IMR-90 (cell line): Measurements from ENCODE around the gene MARK2. TPM values are rescaled to one million over a fixed set of nuclear protein-coding genes. Genes with fewer than 3 reads are reported as not detected.

ENCODE experiments used
- ATAC-seq: fragments of 200-7000 bp; cut with Tn5 transposase; 2 replicates; pipeline ENCODE4 v1.9.1; 2020; ENCODE audit warnings: low read depth, mild to moderate bottlenecking, moderate library complexity
- BruUV-seq: library from RNA; stranded (reverse); fragments of 400-500 nt; replicated peaks from 2 replicates; lab custom pipeline; 2021; lab: Mats Ljungman, UMichigan
- CTCF ChIA-PET: fragments of 300-600 bp; formaldehyde crosslinking; extraction: SDS; loops from one replicate; lab custom pipeline; 2021; ENCODE audit warnings: antibody characterized with exemption; lab: Yijun Ruan, JAX
- POLR2A ChIA-PET: fragments of 300-600 bp; sonication (Branson Sonifier 250); formaldehyde crosslinking; loops from one replicate; lab custom pipeline; 2022; ENCODE audit warnings: antibody characterized with exemption; ENCODE audit not compliant: unreplicated experiment; lab: Charles Lee
- DNase-seq: peaks from one replicate; pipeline ENCODE4 v3.0.0; 2013
- H2AFZ ChIP-seq: replicated peaks from 2 replicates; pipeline ENCODE3; 2013; ENCODE audit warnings: low read length, mild to moderate bottlenecking; ENCODE audit not compliant: poor library complexity
- H2AK5ac ChIP-seq: 2 replicates; pipeline ENCODE4 v1.6.1; 2013; ENCODE audit warnings: low read depth, low read length, inconsistent platforms
- H2AK9ac ChIP-seq: replicated peaks from 2 replicates; pipeline ENCODE3; 2013; ENCODE audit warnings: mild to moderate bottlenecking, low read depth, low read length, moderate library complexity; ENCODE audit not compliant: poor library complexity
- H2BK120ac ChIP-seq: 2 replicates; pipeline ENCODE4 v1.6.1; 2013; ENCODE audit warnings: low read depth, low read length, inconsistent platforms
- H2BK15ac ChIP-seq: 3 replicates; pipeline ENCODE4 v1.6.1; 2013; ENCODE audit warnings: low read depth, low read length, inconsistent platforms
- H2BK20ac ChIP-seq: 2 replicates; pipeline ENCODE4 v1.6.1; 2013; ENCODE audit warnings: low read depth, mild to moderate bottlenecking, inconsistent platforms, low read length, moderate library complexity
- H2BK5ac ChIP-seq: 2 replicates; pipeline ENCODE4 v1.6.1; 2013; ENCODE audit warnings: mild to moderate bottlenecking, low read depth, low read length, inconsistent platforms; ENCODE audit not compliant: poor library complexity, severe bottlenecking
- H3K14ac ChIP-seq: replicated peaks from 2 replicates; pipeline ENCODE4 v1.6.1; 2013; ENCODE audit warnings: low read depth, low read length, inconsistent platforms
- H3K18ac ChIP-seq: 2 replicates; pipeline ENCODE4 v1.6.1; 2013; ENCODE audit warnings: low read depth, low read length, control low read depth
- H3K23ac ChIP-seq: 2 replicates; pipeline ENCODE4 v1.6.1; 2013; ENCODE audit warnings: low read depth, low read length, inconsistent platforms
- H3K27ac ChIP-seq: 2 replicates; pipeline ENCODE4 v1.5.1; 2013; ENCODE audit warnings: mild to moderate bottlenecking, control low read depth, low read length; ENCODE audit not compliant: insufficient read depth
- H3K27me3 ChIP-seq: 2 replicates; pipeline ENCODE4 v1.6.1; 2013; ENCODE audit warnings: low read length; ENCODE audit not compliant: control insufficient read depth, insufficient read depth
- H3K36me3 ChIP-seq: 2 replicates; pipeline ENCODE4 v1.6.1; 2013; ENCODE audit warnings: low read length, mixed read lengths; ENCODE audit not compliant: control insufficient read depth, insufficient read depth
- H3K4ac ChIP-seq: 2 replicates; pipeline ENCODE4 v1.6.1; 2013; ENCODE audit warnings: low read depth, low read length, inconsistent platforms
- H3K4me1 ChIP-seq: 2 replicates; pipeline ENCODE4 v1.6.1; 2013; ENCODE audit warnings: low read length, mixed read lengths; ENCODE audit not compliant: control insufficient read depth, insufficient read depth
- H3K4me2 ChIP-seq: 2 replicates; pipeline ENCODE4 v1.6.1; 2013; ENCODE audit warnings: low read depth, mild to moderate bottlenecking, control low read depth, low read length, moderate library complexity
- H3K4me3 ChIP-seq: 2 replicates; pipeline ENCODE4 v1.5.1; 2013; ENCODE audit warnings: low read depth, mild to moderate bottlenecking, control low read depth, low read length, moderate library complexity; ENCODE audit not compliant: insufficient read depth
- H3K56ac ChIP-seq: 2 replicates; pipeline ENCODE4 v1.6.1; 2013; ENCODE audit warnings: low read length, inconsistent platforms; ENCODE audit not compliant: insufficient read depth; ENCODE audit errors: extremely low read depth
- H3K79me1 ChIP-seq, 2 experiments: 2 replicates each; pipeline ENCODE4 v1.6.1; 2013; ENCODE audit warnings: low read length in 2 of 2, inconsistent platforms in 1 of 2, low read depth in 1 of 2
- H3K9ac ChIP-seq: 2 replicates; pipeline ENCODE4 v1.6.1; 2013; ENCODE audit warnings: low read depth, low read length, control low read depth
- H3K9me1 ChIP-seq: 2 replicates; pipeline ENCODE4 v1.6.1; 2013; ENCODE audit warnings: low read length, inconsistent platforms; ENCODE audit not compliant: insufficient read depth
- H3K9me3 ChIP-seq: 2 replicates; pipeline ENCODE4 v1.6.1; 2013; ENCODE audit warnings: low read length; ENCODE audit not compliant: control insufficient read depth, insufficient read depth
- H4K20me1 ChIP-seq: 2 replicates; pipeline ENCODE4 v1.6.1; 2013; ENCODE audit warnings: low read length, inconsistent platforms; ENCODE audit not compliant: insufficient read depth
- H4K5ac ChIP-seq: 2 replicates; pipeline ENCODE4 v1.6.1; 2013; ENCODE audit warnings: mild to moderate bottlenecking, low read depth, low read length, control low read depth
- H4K8ac ChIP-seq, 2 experiments: 2 replicates each; pipeline ENCODE4 v1.6.1; 2013; ENCODE audit warnings: low read depth in 2 of 2, low read length in 2 of 2, control low read depth in 1 of 2, inconsistent platforms in 1 of 2
- H4K91ac ChIP-seq: 2 replicates; pipeline ENCODE4 v1.6.1; 2013; ENCODE audit warnings: low read depth, low read length, inconsistent platforms; ENCODE audit not compliant: insufficient read depth
- CHD1 ChIP-seq: IDR thresholded peaks from 2 replicates; pipeline ENCODE4 v1.6.1; 2012; ENCODE audit warnings: low read depth, low read length, improper control_type of control experiment
- FOS ChIP-seq: fragments of 150-350 bp; IDR thresholded peaks from 2 replicates; pipeline ENCODE4 v1.6.1; 2016; ENCODE audit warnings: low read depth, low read length
- MAFK ChIP-seq: IDR thresholded peaks from 2 replicates; pipeline ENCODE4 v1.6.1; 2012; ENCODE audit warnings: low read depth, low read length, improper control_type of control experiment
- WGBS, 2 experiments: methylation state at CpG; one replicate each; pipeline versions ENCODE4 v1.1.5 to v1.1.7; 2013; ENCODE audit warnings: missing lambda C conversion rate in 2 of 2; ENCODE audit not compliant: insufficient read length in 1 of 2; ENCODE audit errors: extremely low coverage in 2 of 2; 5-methylcytosine and 5-hydroxymethylcytosine counted together
- dilution Hi-C: fragments of 300-500 bp; cut with HindIII; formaldehyde crosslinking; loops from one replicate; pipeline ENCODE4 v1.14.3; 2018; ENCODE audit warnings: low sequenced_read_pairs; ENCODE audit not compliant: unreplicated experiment
- in situ Hi-C: fragments of 300-500 bp; cut with MboI; formaldehyde crosslinking; loops from 3 replicates; pipeline ENCODE4 v1.14.3; 2019; ENCODE audit warnings: low sequenced_read_pairs, inconsistent platforms, mixed read lengths
- intact Hi-C: fragments of 100-400 bp; cut with micrococcal nuclease; formaldehyde crosslinking; loops from 2 replicates; pipeline ENCODE4 v1.10.0; 2022
- polyA plus RNA-seq, 3 experiments: library from polyadenylated mRNA; depleted of rRNA; stranded (reverse); fragments of >200 nt; gene quantifications; 2 replicates each; pipeline ENCODE4 v1.2.3, GENCODE V29; 2012; ENCODE audit warnings: low replicate concordance in 1 of 3
- total RNA-seq: library from RNA; depleted of rRNA; stranded (reverse); fragments of >200 nt; gene quantifications from 2 replicates; pipeline ENCODE4 v1.2.3, GENCODE V29; 2012

MARK2 gene
- total and polyA plus RNA-seq, 2 of the 4 experiments (the other 2 are of a cell fraction), result 6.6 to 17.3 TPM

DNA sequence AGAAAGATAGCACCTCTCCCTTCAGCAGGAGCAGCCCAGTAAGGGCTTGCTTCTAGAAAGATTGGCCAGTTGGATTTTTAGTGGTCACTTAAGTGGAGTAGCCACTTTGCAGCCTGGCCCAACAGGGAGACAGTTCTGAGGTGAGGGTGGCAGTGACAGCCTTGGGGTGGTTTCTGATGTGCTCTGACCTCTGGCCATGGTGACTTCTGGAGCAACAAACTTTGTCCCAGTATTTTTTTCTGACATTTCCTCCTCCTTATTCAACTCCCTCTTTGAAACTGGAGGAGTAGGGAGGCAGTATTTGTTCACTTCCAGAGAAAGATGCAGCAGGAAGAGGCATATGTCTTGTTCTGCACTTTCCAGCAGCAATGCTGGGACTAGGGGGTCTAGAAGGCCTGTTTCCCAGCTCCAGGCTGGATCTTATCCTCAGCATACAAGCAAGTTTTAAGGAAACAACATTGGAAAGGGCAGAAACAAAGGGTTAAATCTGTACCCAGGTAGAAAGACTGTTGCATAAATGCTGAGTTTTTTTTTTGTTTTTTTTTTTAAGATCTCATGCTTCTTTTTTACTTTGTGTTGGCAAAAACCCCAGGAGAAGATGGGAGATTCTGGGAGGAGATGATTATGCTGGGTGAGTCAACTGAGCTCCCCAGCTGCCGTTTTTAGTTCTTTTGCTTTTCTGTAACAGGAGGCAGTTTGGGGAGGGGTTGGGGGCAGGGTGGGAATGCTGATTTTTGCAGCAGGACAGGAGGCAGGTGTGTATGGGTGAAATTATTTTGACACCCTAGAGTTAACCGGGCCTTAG, 40.9 kb downstream of the MARK2 start:
- POLR2A ChIA-PET, result interaction anchor here (0.6 to 0.7 kb wide), 2 partner anchors 9 to 392 kb away, joined by 10 to 16 read pairs; no protein-coding TSS in a partner anchor
- Histone ChIP-seq H3K9me3 (no peaks in the 10 kb centered on the region), H3K9ac (no peak overlapping the region)

More for the DNA sequence above, 40.9 kb downstream of the MARK2 start:
- Histone ChIP-seq H2AK9ac (peak overlapping the region; percentile 21), H2BK15ac (no peak overlapping the region), H3K4me3 (no peak overlapping the region), H3K4ac (peak overlapping the region; percentile 40; the same call in 1 of the 2 replicates), H3K4me1 (peaks cover 17% of the 10 kb centered on the region), H3K79me1 (peaks cover 66 to 90% of the 10 kb centered on the region in 2 experiments), H2BK20ac (no peak overlapping the region), H4K20me1 (peaks cover 84% of the 10 kb centered on the region), H4K91ac (no peak overlapping the region), H2BK120ac (no peak overlapping the region), H3K56ac (no peak overlapping the region), H3K27ac (no peak overlapping the region), H3K36me3 (peaks cover 4% of the 10 kb centered on the region; the same call in 1 of the 2 replicates), H4K5ac (no peak overlapping the region), H3K27me3 (no peaks in the 10 kb centered on the region), H3K4me2 (peak overlapping the region; percentile 64), H3K14ac (peak overlapping the region; percentile 70), H2BK5ac (peak overlapping the region; percentile 14), H4K8ac (no peak overlapping the region), H2AK5ac (no peak overlapping the region; the same call in 1 of the 2 replicates), H2AFZ (no peak overlapping the region), H3K23ac (peak overlapping the region; percentile 48; the same call in 1 of the 2 replicates), H3K18ac (no peak overlapping the region), H3K9me1 (peaks cover 31% of the 10 kb centered on the region)
- ATAC-seq (peak; percentile 83), DNase-seq (peak; percentile 82)
- BruUV-seq, result no TSS peak
- CTCF ChIA-PET, result interaction anchor here (0.6 kb wide), 1 partner anchor 11 kb away, joined by 4 read pairs; no protein-coding TSS in a partner anchor
- dilution Hi-C loops (no loop called here), intact Hi-C loops (no loop called here), in situ Hi-C loops (no loop called here)
- TF ChIP-seq FOS, result peak; percentile 52; the same call in 1 of the 2 replicates
- no peak for TF ChIP-seq CHD1
- 0 out of 2 replicates have a peak, but pooled peaks have one; percentile 20 for TF ChIP-seq MAFK
- no CpG with 5 or more reads among the region's 2 CpGs for WGBS, 2 experiments
